ENCODE results near the gene MATCAP1.

Gene MATCAP1

GRCh38 chr16:67206838-67207248, 23.1 kb upstream of the MATCAP1 start:
- H3K4me3 ChIP-seq (ENCODE audit: low read depth, low read length) = no peak overlapping the region
- no peak for TF ChIP-seq CTCF (IDR thresholded peaks at IDR 0.05; ENCODE audit: low read depth, low read length)

DNA sequence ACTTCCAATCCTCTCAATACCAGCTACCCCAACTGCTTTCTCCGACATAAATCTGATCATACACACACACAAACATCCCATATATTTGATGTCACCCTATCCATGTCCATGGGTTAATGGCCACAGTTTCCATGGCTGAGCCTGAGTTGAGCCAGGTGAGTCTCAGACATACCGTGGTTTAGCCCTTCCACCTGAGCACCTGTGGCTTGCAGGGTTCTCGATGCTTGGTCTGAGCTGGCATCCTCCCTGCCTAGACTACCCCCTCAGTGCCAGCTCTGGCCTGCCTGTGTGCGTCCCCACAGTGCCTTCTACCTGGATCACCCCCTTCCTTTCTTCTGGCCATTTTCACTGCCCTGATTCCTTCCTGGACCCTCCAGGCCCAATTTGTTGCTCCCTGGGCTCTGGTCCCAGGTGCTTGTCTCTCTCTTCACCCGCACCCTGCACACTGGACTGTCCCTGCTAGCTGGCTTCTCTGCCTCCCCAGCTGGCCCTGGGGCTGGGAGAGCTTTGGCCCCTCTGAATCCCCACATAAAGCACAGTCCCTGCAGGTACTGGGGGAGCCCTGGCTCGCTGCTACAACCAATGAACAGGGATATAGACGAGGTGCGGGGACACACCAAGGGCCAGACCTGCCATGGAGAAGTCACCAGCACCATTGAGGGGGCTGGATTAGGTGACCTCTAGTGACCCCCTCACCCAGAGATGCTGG, 22.5 kb upstream of the MATCAP1 start:
- no peak overlapping the region for H3K4me3 ChIP-seq (ENCODE audit: low read depth, low read length)
- TF ChIP-seq CTCF (IDR thresholded peaks at IDR 0.05; ENCODE audit: low read depth, low read length) = no peak

DNA sequence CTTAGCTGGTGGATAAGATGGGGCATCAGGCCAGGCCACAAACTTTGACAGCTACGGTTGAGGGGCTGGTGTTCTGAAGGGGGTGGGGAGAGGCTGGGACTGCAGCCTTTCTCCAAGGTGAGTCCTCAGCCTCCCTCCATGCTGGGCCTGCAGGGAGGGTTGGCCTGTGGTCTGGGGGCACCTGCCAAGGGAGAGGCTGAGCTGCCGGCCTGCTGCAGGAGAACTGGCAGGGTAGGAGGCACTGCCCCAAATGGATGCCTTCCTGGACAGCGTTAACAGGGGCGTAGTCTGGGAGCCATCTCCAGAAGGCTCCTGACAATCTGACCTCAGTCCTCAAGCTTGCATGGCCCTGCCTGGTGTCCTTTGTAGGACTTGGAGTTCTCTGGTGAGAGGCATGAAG, 20.3 kb upstream of the MATCAP1 start:
- no peak overlapping the region for H3K4me3 ChIP-seq (ENCODE audit: low read depth, low read length)
- no peak for TF ChIP-seq CTCF (IDR thresholded peaks at IDR 0.05; ENCODE audit: low read depth, low read length)

- TF ChIP-seq CTCF (IDR thresholded peaks at IDR 0.05; ENCODE audit: low read depth, low read length) = no peak
Observed at GRCh38 chr16:67202956-67203493, 19.3 kb upstream of the MATCAP1 start.

DNA sequence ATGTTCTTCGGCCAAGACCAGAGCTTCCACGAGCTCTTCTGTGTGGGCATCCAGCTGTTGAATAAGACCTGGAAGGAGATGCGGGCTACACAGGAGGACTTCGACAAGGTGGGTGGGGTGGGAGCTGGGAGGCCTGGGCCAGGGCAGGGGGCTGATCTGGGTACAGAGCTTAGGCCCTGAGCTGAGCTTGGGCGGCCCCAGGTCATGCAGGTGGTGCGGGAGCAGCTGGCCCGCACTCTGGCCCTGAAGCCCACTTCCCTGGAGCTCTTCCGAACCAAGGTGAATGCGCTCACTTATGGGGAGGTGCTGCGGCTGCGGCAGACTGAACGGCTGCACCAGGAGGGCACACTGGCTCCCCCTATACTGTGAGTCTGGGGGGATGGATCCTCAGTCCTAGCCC, 18.7 kb upstream of the MATCAP1 start:
- TF ChIP-seq CTCF (IDR thresholded peaks at IDR 0.05; ENCODE audit: low read depth, low read length) = no peak
- no peak overlapping the region for H3K4me3 ChIP-seq (ENCODE audit: low read depth, low read length)

More at GRCh38 chr16:67202956-67203493, 19.3 kb upstream of the MATCAP1 start:
- H3K4me3 ChIP-seq (ENCODE audit: low read depth, low read length) = no peak overlapping the region

GRCh38 chr16:67201411-67202345, 17.9 kb upstream of the MATCAP1 start:
- no peak overlapping the region for H3K4me3 ChIP-seq (ENCODE audit: low read depth, low read length)
- no peak for TF ChIP-seq CTCF (IDR thresholded peaks at IDR 0.05; ENCODE audit: low read depth, low read length)

All from WI38 (cell line).